Suprapubic skin (tissue), 4 donors: ENCODE results near the gene ZNF641. TPM values are rescaled to one million over a fixed set of nuclear protein-coding genes. Genes with fewer than 3 reads are reported as not detected.

Experiments
- DNase-seq, 2 donors: peaks; one replicate each; pipeline ENCODE4 v3.0.0-alpha.2; 2019; ENCODE audit warnings: low spot score in 2 of 2
- H3K27ac ChIP-seq: fragments of 200-600 bp; sonication (generic); one replicate; pipeline ENCODE4 v1.5.1; 2019
- H3K27me3 ChIP-seq: fragments of 200-600 bp; sonication (generic); one replicate; pipeline ENCODE4 v1.5.1; 2019
- H3K36me3 ChIP-seq: fragments of 200-600 bp; sonication (generic); one replicate; pipeline ENCODE4 v1.5.1; 2019
- H3K4me1 ChIP-seq: fragments of 200-600 bp; sonication (generic); one replicate; pipeline ENCODE4 v1.5.1; 2019
- H3K4me3 ChIP-seq: fragments of 200-600 bp; sonication (generic); one replicate; pipeline ENCODE4 v1.5.1; 2019; ENCODE audit warnings: mild to moderate bottlenecking
- H3K9me3 ChIP-seq: fragments of 200-600 bp; sonication (generic); one replicate; pipeline ENCODE4 v1.5.1; 2019
- EP300 ChIP-seq: sonication (generic); formaldehyde crosslinking; IDR thresholded peaks from one replicate; pipeline ENCODE4 v1.6.1; 2017; ENCODE audit warnings: antibody characterized with exemption
- POLR2A ChIP-seq, 2 donors: fragments of 450-650 bp; IDR thresholded peaks; one replicate each; pipeline ENCODE4 v1.6.1; 2017; ENCODE audit warnings: antibody characterized with exemption in 2 of 2, mild to moderate bottlenecking in 2 of 2, moderate library complexity in 2 of 2
- POLR2AphosphoS5 ChIP-seq, 3 donors: sonication (generic); formaldehyde crosslinking; IDR thresholded peaks; one replicate each; pipeline ENCODE4 v1.6.1; 2017; ENCODE audit warnings: antibody characterized with exemption in 3 of 3
- WGBS: methylation state at CpG from one replicate; pipeline ENCODE4 v1.1.5; 2018; 5-methylcytosine and 5-hydroxymethylcytosine counted together
- total RNA-seq, 4 donors: library from RNA; depleted of rRNA; stranded (reverse); fragments of >200 nt; gene quantifications; one replicate each; pipeline ENCODE4 v1.1.0, GENCODE V29; 2016
- TF ChIP-seq, protein P1 (sequence below), 2 donors: fragments of 200-600 bp in 1 of 2; fragments of 450-650 bp in 1 of 2; sonication (generic) in 1 of 2; IDR thresholded peaks; one replicate each; pipeline ENCODE4 v1.5.1; 2016 to 2019; ENCODE audit warnings: antibody characterized with exemption in 2 of 2, mild to moderate bottlenecking in 1 of 2, moderate library complexity in 1 of 2

ZNF641 gene
- total RNA-seq, 4 donors from 2014 or later: 10.2 to 15.4 (median 13.2) TPM

DNA sequence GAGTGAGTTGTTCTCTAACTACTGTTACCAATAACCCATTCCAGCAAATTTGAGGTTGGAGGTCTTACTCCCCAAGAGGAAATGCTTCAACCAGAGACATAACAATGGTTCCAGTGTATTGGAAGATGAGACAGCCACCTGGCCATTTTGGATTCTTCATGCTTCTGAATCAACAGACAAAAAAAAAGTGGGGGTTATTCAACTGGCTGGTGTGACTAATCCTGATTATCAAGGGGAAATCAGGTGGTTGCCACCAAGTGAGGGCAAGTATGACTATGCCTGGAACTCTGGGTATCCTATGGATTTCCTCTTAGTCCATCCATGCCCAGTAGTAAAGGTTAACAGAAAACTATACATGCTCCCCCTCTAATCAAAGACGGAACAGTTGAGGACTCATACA, 29.9 kb upstream of the ZNF641 start:
- WGBS: 91% methylated on average over 1 of the region's 1 CpG
- Histone ChIP-seq H3K36me3 (no peaks in the 10 kb centered on the region), H3K9me3 (no peaks in the 10 kb centered on the region), H3K4me1 (no peaks in the 10 kb centered on the region), H3K27me3 (no peaks in the 10 kb centered on the region), H3K4me3 (no peak overlapping the region), H3K27ac (no peak overlapping the region)
- no peak for TF ChIP-seq EP300
- no peak for TF ChIP-seq POLR2AphosphoS5 (IDR thresholded peaks at IDR 0.05)
- TF ChIP-seq, protein P1, sequence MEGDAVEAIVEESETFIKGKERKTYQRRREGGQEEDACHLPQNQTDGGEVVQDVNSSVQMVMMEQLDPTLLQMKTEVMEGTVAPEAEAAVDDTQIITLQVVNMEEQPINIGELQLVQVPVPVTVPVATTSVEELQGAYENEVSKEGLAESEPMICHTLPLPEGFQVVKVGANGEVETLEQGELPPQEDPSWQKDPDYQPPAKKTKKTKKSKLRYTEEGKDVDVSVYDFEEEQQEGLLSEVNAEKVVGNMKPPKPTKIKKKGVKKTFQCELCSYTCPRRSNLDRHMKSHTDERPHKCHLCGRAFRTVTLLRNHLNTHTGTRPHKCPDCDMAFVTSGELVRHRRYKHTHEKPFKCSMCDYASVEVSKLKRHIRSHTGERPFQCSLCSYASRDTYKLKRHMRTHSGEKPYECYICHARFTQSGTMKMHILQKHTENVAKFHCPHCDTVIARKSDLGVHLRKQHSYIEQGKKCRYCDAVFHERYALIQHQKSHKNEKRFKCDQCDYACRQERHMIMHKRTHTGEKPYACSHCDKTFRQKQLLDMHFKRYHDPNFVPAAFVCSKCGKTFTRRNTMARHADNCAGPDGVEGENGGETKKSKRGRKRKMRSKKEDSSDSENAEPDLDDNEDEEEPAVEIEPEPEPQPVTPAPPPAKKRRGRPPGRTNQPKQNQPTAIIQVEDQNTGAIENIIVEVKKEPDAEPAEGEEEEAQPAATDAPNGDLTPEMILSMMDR (IDR thresholded peaks at IDR 0.05): no peak
- TF ChIP-seq POLR2A (IDR thresholded peaks at IDR 0.05): no peak
- DNase-seq: no peak

DNA sequence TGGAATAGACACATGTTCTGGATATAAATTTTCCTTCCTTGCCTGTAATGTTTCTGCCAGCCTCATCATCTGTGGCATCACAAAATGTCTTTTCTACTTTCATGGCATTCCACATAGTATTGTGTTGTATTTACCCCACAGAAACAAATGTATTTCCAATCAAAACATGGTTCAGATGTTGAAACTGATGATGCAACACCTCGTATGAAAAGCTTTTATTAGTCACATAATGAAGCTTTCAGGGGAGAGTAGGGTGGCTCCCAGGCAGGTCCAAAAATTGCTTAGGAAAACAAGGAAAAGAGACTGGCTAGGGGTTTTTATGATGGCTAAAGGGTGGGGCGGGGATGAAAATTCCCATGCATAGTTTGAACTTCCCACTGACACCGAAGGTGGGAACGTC, 29.1 kb upstream of the ZNF641 start:
- TF ChIP-seq, protein P1 (IDR thresholded peaks at IDR 0.05): no peak
- no peak for TF ChIP-seq POLR2AphosphoS5 (IDR thresholded peaks at IDR 0.05)
- TF ChIP-seq POLR2A (IDR thresholded peaks at IDR 0.05): no peak
- no peak for TF ChIP-seq EP300
- H3K4me3 ChIP-seq: no peak overlapping the region
- H3K27me3 ChIP-seq: no peaks in the 10 kb centered on the region
- no peak overlapping the region for H3K27ac ChIP-seq
- no peaks in the 10 kb centered on the region for H3K36me3 ChIP-seq
- H3K4me1 ChIP-seq: no peaks in the 10 kb centered on the region
- DNase-seq: no peak
- H3K9me3 ChIP-seq: no peaks in the 10 kb centered on the region
- WGBS: 62% methylated on average over 4 of the region's 4 CpGs

DNA sequence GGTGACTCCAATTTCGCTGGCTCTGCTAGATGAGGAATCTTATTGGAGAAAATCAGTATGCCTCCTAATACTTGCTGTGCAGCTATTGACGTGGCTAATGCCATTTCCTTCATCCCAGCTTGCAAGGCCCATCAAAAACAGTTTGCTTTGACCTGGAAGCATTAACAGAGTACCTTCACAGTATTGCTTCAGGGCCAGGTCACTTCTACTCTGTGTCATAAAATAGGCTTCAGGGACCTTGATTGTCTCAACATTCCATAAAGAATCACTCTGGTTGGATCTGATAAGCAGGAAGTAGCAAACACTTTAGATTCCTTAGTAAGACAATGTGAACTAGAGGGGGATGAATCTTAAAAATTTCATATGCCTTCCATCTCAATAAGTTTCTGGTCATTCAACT, 26.9 kb upstream of the ZNF641 start:
- no peak overlapping the region for H3K4me3 ChIP-seq
- H3K4me1 ChIP-seq: no peaks in the 10 kb centered on the region
- no peak overlapping the region for H3K27ac ChIP-seq
- H3K27me3 ChIP-seq: no peaks in the 10 kb centered on the region
- TF ChIP-seq, protein P1 (IDR thresholded peaks at IDR 0.05): no peak
- TF ChIP-seq POLR2A (IDR thresholded peaks at IDR 0.05): no peak
- no peak for TF ChIP-seq POLR2AphosphoS5 (IDR thresholded peaks at IDR 0.05)
- TF ChIP-seq EP300: no peak
- H3K36me3 ChIP-seq: no peaks in the 10 kb centered on the region
- no peak for DNase-seq
- 89% methylated on average over 2 of the region's 2 CpGs for WGBS
- no peaks in the 10 kb centered on the region for H3K9me3 ChIP-seq

DNA sequence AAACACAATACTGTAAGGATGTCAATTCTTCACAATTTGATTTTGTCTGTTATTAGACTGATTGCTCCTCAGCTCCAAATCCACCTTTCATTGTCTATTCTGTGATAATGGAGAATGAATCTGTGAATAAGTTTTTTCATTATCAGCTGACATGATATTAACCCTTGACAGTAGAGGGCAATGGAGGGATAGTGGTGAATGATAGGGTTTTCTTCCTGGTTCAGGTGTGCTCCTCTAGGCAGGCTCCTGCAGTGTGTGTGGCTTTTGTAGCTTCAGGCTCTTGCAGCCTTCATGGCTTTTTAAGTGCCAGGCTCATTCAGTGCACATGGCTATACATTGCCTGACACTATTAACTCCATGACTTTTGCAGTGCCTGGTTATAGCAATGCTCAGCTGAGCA, 23.4 kb upstream of the ZNF641 start:
- Histone ChIP-seq H3K27ac (no peak overlapping the region), H3K27me3 (no peaks in the 10 kb centered on the region), H3K4me1 (no peaks in the 10 kb centered on the region), H3K4me3 (no peak overlapping the region), H3K36me3 (no peaks in the 10 kb centered on the region), H3K9me3 (no peaks in the 10 kb centered on the region)
- no peak for DNase-seq
- no peak for TF ChIP-seq POLR2A (IDR thresholded peaks at IDR 0.05)
- no peak for TF ChIP-seq POLR2AphosphoS5 (IDR thresholded peaks at IDR 0.05)
- TF ChIP-seq, protein P1 (IDR thresholded peaks at IDR 0.05): no peak

DNA sequence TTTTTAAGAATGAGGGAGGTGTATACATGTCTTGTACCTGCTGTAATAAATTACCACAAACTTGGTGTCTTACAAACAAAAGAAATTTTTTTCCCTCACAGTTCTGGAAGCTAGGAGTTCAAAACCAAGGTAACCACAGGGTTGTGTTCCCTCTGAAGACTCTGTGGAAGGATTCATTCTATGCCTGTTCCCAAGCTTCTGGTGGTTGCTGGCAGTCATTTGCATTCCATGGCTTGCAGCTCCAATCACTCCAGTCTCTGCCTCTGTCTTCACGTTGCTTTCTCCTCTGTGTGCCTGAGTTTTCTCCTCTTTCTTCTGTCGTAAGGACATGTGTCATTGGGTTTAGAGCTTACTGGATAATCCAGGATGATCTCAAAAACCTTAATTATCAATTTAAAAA, 15.4 kb upstream of the ZNF641 start:
- 54% methylated on average over 2 of the region's 2 CpGs for WGBS
- no peak overlapping the region for H3K27ac ChIP-seq
- no peak overlapping the region for H3K4me3 ChIP-seq
- no peaks in the 10 kb centered on the region for H3K27me3 ChIP-seq
- no peaks in the 10 kb centered on the region for H3K9me3 ChIP-seq
- DNase-seq: no peak
- no peaks in the 10 kb centered on the region for H3K4me1 ChIP-seq
- TF ChIP-seq, protein P1 (IDR thresholded peaks at IDR 0.05): no peak
- TF ChIP-seq EP300 (no peak), POLR2AphosphoS5 (IDR thresholded peaks at IDR 0.05) (no peak), POLR2A (IDR thresholded peaks at IDR 0.05) (no peak)
- no peaks in the 10 kb centered on the region for H3K36me3 ChIP-seq
